Measurements from ENCODE around the gene EIF3F. TPM values are rescaled to one million over a fixed set of nuclear protein-coding genes. Genes with fewer than 3 reads are reported as not detected.

EIF3F gene
- total RNA-seq: 386 and 454 TPM in 2 replicates

GRCh38 chr11:7986768-7987559 lies at the start of gene EIF3F:
Gene EIF3F (plus strand): TSS chr11:7987337. CDS start chr11:7987353, 16 bp downstream.

GRCh38 chr11:7941608-7942007 lies 45.5 kb upstream of the EIF3F start, which contains the start of gene OR10A3:
Gene OR10A3 (minus strand): TSS chr11:7941708. CDS start chr11:7939520, 2,188 bp downstream.

GRCh38 chr11:7965386-7965785 lies 21.8 kb upstream of the EIF3F start, which contains the start of gene NLRP10:
Gene NLRP10 (minus strand): TSS chr11:7965447. CDS start chr11:7963495, 1,952 bp downstream.

Small RNA genes within 50 kb of the gene (small RNA-seq; reads per million reads assigned to genes)
- gene COX6CP5: not detected

Other genes with a start within 250 kb of the EIF3F start
- gene OR5P2, start 190.4 kb upstream of the EIF3F start, total RNA-seq: not detected in 2 replicates
- gene OR5P3, start 156.5 kb upstream of the EIF3F start, total RNA-seq: 0.16 TPM in 1 of 2 replicates, not detected in the other
- not detected in 2 replicates for gene OR10A6, start 56.1 kb upstream of the EIF3F start, total RNA-seq
- gene OR10A3, start 45.6 kb upstream of the EIF3F start, total RNA-seq: not detected in 2 replicates
- 2.3 and 2.9 TPM in 2 replicates for gene NLRP10, start 21.9 kb upstream of the EIF3F start, total RNA-seq
- 14.7 and 17.8 TPM in 2 replicates for gene TUB, start 93.9 kb downstream of the EIF3F start, total RNA-seq
- not detected in 2 replicates for gene RIC3, start 181.7 kb downstream of the EIF3F start, total RNA-seq

Measured in hair follicle dermal papilla cell (primary cell).